Rectal smooth muscle tissue (tissue), 1 donor: ENCODE measurements around the gene TMEM222.
"Not testable (repeated sequence)": the region's sequence is repeated elsewhere in the genome, so short reads cannot be mapped to it uniquely, and the experiment has no call there.

Experiments
- H3K27ac ChIP-seq: one replicate; pipeline ENCODE4 v1.7.0; 2013; ENCODE audit warnings: low read depth, low read length, inconsistent platforms
- H3K27me3 ChIP-seq: one replicate; pipeline ENCODE4 v1.7.0; 2013; ENCODE audit warnings: low read length; ENCODE audit not compliant: control insufficient read depth, insufficient read depth
- H3K36me3 ChIP-seq: one replicate; pipeline ENCODE4 v1.7.0; 2013; ENCODE audit warnings: low read length; ENCODE audit not compliant: control insufficient read depth, insufficient read depth
- H3K4me1 ChIP-seq: one replicate; pipeline ENCODE4 v1.7.0; 2013; ENCODE audit warnings: low read length; ENCODE audit not compliant: control insufficient read depth, insufficient read depth
- H3K4me3 ChIP-seq: one replicate; pipeline ENCODE4 v1.7.0; 2013; ENCODE audit warnings: low read length
- H3K9ac ChIP-seq: one replicate; pipeline ENCODE4 v1.7.0; 2013; ENCODE audit warnings: low read length

The TMEM222 gene

DNA sequence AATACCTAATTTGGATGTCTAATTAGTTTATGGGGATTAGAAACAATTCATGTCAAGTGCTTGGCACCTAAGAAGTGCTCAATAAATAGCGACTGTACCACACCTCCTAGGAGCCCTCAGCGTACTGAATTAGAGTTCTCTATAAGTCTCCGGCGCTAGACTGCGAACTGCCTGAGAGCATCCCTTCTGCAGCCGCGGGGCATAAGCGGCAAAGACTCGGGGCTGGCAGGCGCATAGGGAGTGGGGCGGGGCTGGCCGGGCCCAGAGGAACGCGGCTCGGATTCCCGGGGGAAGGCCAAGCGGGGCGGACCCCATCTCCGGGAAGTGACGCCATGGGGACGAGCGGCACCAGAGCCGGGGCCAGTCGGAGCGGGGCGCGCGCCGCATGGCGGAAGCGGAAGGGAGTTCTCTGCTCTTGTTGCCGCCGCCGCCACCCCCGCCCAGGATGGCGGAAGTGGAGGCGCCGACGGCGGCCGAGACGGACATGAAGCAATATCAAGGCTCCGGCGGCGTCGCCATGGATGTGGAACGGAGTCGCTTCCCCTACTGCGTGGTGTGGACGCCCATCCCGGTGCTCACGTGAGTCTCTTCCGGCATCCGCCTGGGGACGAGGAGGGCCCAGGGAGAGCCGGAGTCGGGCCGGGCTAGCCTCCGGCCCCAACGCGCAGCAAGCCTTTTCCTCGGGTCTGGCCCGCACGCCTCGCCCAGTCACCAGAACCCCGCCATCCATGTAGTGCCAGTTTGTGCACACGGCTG lies at the start of gene TMEM222:
TSS of gene TMEM222 (plus strand) at position 351 of the 756 bp plus-strand sequence. CDS start at position 386, 35 bp downstream.
- Histone ChIP-seq H3K9ac (peak within 1 kb of the TSS; percentile 99), H3K27ac (peak within 1 kb of the TSS; percentile 85), H3K36me3 (no peaks in the 10 kb centered on the region), H3K27me3 (no peaks in the 10 kb centered on the region), H3K4me3 (peak within 1 kb of the TSS; percentile 99), H3K4me1 (peaks cover 9% of the 10 kb centered on the region)

DNA sequence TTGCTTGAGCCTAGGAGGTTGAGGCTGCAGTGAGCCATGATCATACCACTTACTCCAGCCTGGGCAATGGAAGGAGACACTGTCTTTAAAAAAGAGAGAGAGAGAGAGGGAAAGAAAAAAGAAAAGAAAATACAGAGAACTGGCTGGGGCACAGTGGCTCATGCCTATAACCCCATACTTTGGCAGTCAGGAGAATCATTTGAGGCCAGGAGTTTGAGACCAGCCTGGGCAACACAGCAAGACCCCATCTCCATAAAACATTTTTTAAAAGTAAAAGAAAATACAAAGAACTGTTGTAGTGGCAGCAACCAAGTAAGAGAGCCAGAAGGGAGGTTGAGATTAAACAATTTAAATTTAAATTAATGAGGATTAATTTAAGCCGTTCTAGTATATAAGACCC lies 47.8 kb upstream of the TMEM222 start:
- Histone ChIP-seq H3K4me1 (no peaks in the 10 kb centered on the region), H3K4me3 (no peak overlapping the region)

GRCh38 chr1:27275696-27276095 lies 46.3 kb upstream of the TMEM222 start:
- H3K4me1 ChIP-seq, result no peaks in the 10 kb centered on the region
- H3K27ac ChIP-seq, result no peak overlapping the region
- H3K4me3 ChIP-seq, result no peak overlapping the region
- H3K9ac ChIP-seq, result no peak overlapping the region
- no peaks in the 10 kb centered on the region for H3K27me3 ChIP-seq
- H3K36me3 ChIP-seq, result no peaks in the 10 kb centered on the region

More for the DNA sequence above, 47.8 kb upstream of the TMEM222 start:
- Histone ChIP-seq H3K9ac (no peak overlapping the region), H3K36me3 (no peaks in the 10 kb centered on the region), H3K27me3 (no peaks in the 10 kb centered on the region), H3K27ac (no peak overlapping the region)

- H3K4me1 ChIP-seq, result no peaks in the 10 kb centered on the region
- peaks cover 11% of the 10 kb centered on the region for H3K36me3 ChIP-seq
- no peak overlapping the region for H3K9ac ChIP-seq
- H3K27ac ChIP-seq, result no peak overlapping the region
- no peaks in the 10 kb centered on the region for H3K27me3 ChIP-seq
- no peak overlapping the region for H3K4me3 ChIP-seq
These were observed 37.3 kb upstream of the TMEM222 start for GRCh38 chr1:27284425-27285273.

DNA sequence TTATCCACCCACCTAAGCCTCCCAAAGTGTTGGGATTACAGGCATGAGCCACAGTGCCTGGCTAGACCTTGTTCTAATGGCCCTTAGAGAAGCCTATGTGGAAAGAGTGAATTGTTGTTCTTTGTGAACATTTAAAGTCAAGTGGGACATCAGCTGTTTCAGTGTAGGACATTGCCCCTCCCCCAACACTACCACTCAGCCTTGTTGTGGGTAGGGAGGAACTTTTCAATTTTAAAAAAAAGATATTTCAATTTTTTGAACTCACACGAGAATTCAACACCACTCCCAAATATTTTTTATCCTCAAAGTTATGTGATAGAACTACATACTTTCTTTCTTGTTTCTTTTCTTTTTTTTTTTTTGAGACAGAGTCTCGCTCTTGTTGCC lies 36.7 kb upstream of the TMEM222 start:
- H3K9ac ChIP-seq, result no peak overlapping the region
- peaks cover 11% of the 10 kb centered on the region for H3K36me3 ChIP-seq
- no peak overlapping the region for H3K4me3 ChIP-seq
- H3K4me1 ChIP-seq, result no peaks in the 10 kb centered on the region
- no peak overlapping the region for H3K27ac ChIP-seq
- no peaks in the 10 kb centered on the region for H3K27me3 ChIP-seq

DNA sequence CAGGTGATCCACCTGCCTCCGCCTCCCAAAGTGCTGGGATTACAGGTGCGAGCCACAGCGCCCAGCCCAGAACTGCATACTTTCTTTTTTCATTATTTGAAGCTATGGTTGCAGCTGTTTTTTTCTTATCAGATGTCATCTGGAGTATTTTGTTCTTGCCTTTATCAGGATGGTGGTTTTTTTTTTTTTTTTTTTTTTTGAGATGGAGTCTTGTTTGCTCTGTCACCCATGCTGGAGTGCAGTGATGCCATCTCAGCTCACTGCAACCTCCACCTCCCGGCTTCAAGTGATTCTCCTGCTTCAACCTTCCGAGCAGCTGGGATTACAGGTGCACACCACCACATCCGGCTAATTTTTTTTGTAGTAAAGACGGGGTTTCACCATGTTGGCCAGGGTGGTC lies 36.1 kb upstream of the TMEM222 start:
- not testable (repeated sequence) for H3K9ac ChIP-seq, H3K4me1 ChIP-seq, H3K4me3 ChIP-seq, H3K27ac ChIP-seq, H3K27me3 ChIP-seq
- H3K36me3 ChIP-seq, result peaks cover 15% of the 10 kb centered on the region

GRCh38 chr1:27289125-27289524 lies 32.8 kb upstream of the TMEM222 start:
- not testable (repeated sequence) for H3K4me1 ChIP-seq, H3K9ac ChIP-seq, H3K27me3 ChIP-seq, H3K4me3 ChIP-seq, H3K27ac ChIP-seq
- peaks cover 17% of the 10 kb centered on the region for H3K36me3 ChIP-seq

GRCh38 chr1:27290581-27290980 lies 31.4 kb upstream of the TMEM222 start:
- no peaks in the 10 kb centered on the region for H3K27me3 ChIP-seq

DNA sequence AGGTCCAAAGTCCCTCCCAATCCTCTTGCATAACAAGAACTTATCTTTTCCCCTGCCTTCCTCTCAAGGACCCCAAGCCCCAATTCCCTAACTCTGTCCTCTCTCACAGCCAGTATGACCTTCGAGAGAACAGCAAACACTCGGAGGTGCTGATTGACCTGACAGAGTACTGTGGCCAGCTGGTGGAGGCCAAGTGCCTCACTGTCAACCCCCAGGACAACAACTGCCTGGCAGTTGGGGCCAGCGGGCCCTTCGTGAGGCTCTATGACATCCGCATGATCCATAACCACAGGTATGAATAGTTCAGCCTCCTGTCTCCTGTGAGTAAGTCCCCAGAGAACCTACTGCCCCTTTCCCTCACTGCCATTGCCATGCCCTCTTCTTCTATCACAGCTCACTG lies 29.9 kb upstream of the TMEM222 start:
- Histone ChIP-seq H3K27ac (no peak overlapping the region), H3K27me3 (no peaks in the 10 kb centered on the region), H3K9ac (no peak overlapping the region), H3K4me1 (peaks cover 3% of the 10 kb centered on the region), H3K36me3 (peaks cover 22% of the 10 kb centered on the region), H3K4me3 (no peak overlapping the region)

More at GRCh38 chr1:27290581-27290980, 31.4 kb upstream of the TMEM222 start:
- Histone ChIP-seq H3K4me3 (no peak overlapping the region), H3K4me1 (no peaks in the 10 kb centered on the region), H3K36me3 (peaks cover 20% of the 10 kb centered on the region), H3K9ac (no peak overlapping the region), H3K27ac (no peak overlapping the region)

- Histone ChIP-seq H3K27ac (no peak overlapping the region), H3K9ac (no peak overlapping the region), H3K36me3 (peaks cover 19% of the 10 kb centered on the region), H3K27me3 (no peaks in the 10 kb centered on the region), H3K4me1 (peaks cover 11% of the 10 kb centered on the region), H3K4me3 (no peak overlapping the region)
These were observed 28.0 kb upstream of the TMEM222 start for GRCh38 chr1:27293915-27294314.

DNA sequence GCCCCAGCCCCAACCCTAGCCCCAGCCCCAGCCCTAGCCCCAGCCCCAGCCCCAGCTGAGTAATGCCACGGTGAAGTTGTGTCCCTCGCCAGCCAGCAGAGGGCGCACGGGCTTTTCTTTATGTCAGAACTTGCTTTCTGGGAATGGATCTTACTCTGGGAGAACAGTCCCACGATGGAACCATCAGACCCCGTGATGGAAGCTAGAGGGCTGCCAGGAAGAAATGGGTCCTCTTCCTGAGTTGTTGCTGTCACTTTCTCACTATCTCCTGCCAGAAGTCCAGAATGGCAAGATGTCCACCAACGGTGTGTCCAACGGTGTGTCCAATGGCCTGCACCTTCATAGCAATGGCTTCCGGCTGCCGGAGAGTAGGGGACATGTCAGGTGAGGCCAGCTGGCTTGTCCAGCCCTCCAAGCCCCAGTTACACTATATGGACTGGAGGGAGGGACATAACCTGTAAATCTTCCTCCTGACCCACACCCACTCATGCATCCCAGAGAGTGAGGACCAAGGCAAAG lies 25.1 kb upstream of the TMEM222 start:
- Histone ChIP-seq H3K27me3 (no peaks in the 10 kb centered on the region), H3K4me3 (no peak overlapping the region), H3K4me1 (peaks cover 33% of the 10 kb centered on the region), H3K27ac (no peak overlapping the region), H3K9ac (no peak overlapping the region), H3K36me3 (peaks cover 19% of the 10 kb centered on the region)

GRCh38 chr1:27297903-27298302 lies 24.1 kb upstream of the TMEM222 start:
- H3K27ac ChIP-seq, result peak overlapping the region; percentile 86
- peaks cover 21% of the 10 kb centered on the region for H3K36me3 ChIP-seq
- no peak overlapping the region for H3K4me3 ChIP-seq
- peaks cover 33% of the 10 kb centered on the region for H3K4me1 ChIP-seq
- H3K9ac ChIP-seq, result no peak overlapping the region
- H3K27me3 ChIP-seq, result no peaks in the 10 kb centered on the region
